ENCODE measurements around the gene PPP6R1.

DNA sequence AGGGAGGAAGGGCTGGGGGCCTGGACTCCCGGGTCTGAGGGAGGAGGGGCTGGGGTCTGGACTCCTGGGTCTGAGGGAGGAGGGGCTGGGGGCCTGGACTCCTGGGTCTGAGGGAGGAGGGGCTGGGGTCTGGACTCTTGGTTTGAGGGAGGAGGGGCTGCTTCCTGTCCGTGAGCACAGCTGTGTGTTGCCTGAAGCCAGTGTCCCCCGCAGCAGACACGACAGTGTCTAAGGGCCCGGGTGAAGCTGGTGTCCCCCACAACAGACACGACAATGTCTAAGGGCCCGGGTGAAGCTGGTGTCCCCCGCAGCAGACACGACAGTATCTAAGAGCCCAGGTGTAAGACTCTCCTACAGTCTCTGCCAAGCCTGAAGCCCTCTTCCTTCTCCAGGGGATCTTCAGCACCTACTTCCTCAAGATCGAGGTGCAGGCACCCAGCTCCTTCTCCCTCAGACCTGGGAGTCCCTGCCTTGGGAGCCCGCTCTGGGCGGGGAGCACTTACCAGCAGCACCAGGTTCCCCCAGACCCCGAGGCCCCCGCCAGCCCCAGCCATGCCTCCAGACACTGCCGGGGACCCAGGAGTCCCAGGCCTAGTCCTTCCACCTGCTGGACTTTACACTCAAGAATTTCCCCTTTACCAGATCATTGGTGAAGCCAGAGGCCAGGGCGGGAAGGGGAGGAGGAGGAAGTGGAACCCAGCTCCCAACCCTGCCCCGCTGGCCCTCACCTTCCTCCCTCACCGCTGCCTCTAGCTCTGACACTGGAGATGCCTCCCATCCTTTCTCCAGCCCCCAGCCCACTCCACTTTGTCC lies 49.7 kb downstream of the PPP6R1 start, which contains the start of gene PTPRH:
- TF ChIP-seq, protein P1, sequence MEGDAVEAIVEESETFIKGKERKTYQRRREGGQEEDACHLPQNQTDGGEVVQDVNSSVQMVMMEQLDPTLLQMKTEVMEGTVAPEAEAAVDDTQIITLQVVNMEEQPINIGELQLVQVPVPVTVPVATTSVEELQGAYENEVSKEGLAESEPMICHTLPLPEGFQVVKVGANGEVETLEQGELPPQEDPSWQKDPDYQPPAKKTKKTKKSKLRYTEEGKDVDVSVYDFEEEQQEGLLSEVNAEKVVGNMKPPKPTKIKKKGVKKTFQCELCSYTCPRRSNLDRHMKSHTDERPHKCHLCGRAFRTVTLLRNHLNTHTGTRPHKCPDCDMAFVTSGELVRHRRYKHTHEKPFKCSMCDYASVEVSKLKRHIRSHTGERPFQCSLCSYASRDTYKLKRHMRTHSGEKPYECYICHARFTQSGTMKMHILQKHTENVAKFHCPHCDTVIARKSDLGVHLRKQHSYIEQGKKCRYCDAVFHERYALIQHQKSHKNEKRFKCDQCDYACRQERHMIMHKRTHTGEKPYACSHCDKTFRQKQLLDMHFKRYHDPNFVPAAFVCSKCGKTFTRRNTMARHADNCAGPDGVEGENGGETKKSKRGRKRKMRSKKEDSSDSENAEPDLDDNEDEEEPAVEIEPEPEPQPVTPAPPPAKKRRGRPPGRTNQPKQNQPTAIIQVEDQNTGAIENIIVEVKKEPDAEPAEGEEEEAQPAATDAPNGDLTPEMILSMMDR (IDR thresholded peaks at IDR 0.05): no peak
- TF ChIP-seq POLR2A (IDR thresholded peaks at IDR 0.05): no peak
